Hepatocyte (in vitro differentiated cells): ENCODE results near the gene BNIP5.

Source experiments
- CTCF ChIP-seq: fragments of 200-600 bp; sonication (generic); IDR thresholded peaks from 2 replicates; pipeline ENCODE4 v1.5.1; 2016; ENCODE audit warnings: antibody characterized with exemption, mild to moderate bottlenecking; ENCODE audit not compliant: poor library complexity
- EZH2 ChIP-seq: fragments of 200-600 bp; sonication (generic); IDR thresholded peaks from 2 replicates; pipeline ENCODE4 v1.6.1; 2016; ENCODE audit warnings: antibody characterized with exemption, mild to moderate bottlenecking, borderline replicate concordance
- EZH2phosphoT487 ChIP-seq: fragments of 200-600 bp; sonication (generic); IDR thresholded peaks from one replicate; pipeline ENCODE4 v1.6.1; 2018; ENCODE audit warnings: antibody characterized with exemption, mild to moderate bottlenecking, low read depth, moderate library complexity; ENCODE audit not compliant: unreplicated experiment, severe bottlenecking

GRCh38 chr6:36285187-36285671 lies 51.5 kb downstream of the BNIP5 start:
- TF ChIP-seq EZH2phosphoT487 = no peak
- no peak for TF ChIP-seq CTCF
- no peak for TF ChIP-seq EZH2
